HepG2 (cell line): Measurements from ENCODE around the gene SEMA3G.

Experiments
- CTCF ChIP-seq: sonication (generic); formaldehyde crosslinking; IDR thresholded peaks from 2 replicates; pipeline ENCODE4 v1.5.0; 2020; ENCODE audit warnings: mild to moderate bottlenecking, missing genetic modification reagents, moderate library complexity
- FOXO1 ChIP-seq: sonication (generic); formaldehyde crosslinking; IDR thresholded peaks from 2 replicates; pipeline ENCODE4 v1.4.0; 2020; ENCODE audit warnings: missing genetic modification reagents
- KDM1A ChIP-seq: IDR thresholded peaks from 2 replicates; pipeline ENCODE4 v1.6.1; 2016; ENCODE audit warnings: missing compliant biosample characterization
- PBX3 ChIP-seq: sonication (generic); formaldehyde crosslinking; IDR thresholded peaks from 2 replicates; pipeline ENCODE4 v1.8.1; 2023; ENCODE audit warnings: missing genetic modification reagents, inconsistent platforms, borderline replicate concordance
- ZBED4 ChIP-seq: sonication (generic); formaldehyde crosslinking; IDR thresholded peaks from 2 replicates; pipeline ENCODE4 v1.4.0; 2020; ENCODE audit warnings: missing genetic modification reagents, borderline replicate concordance
- ZNF354B ChIP-seq: sonication (generic); formaldehyde crosslinking; IDR thresholded peaks from 2 replicates; pipeline ENCODE4 v1.8.0; 2022; ENCODE audit warnings: mild to moderate bottlenecking, missing genetic modification reagents

- TF ChIP-seq ZNF354B (no peak), PBX3 (CRISPR knock-in tag) (no peak), KDM1A (CRISPR knock-in tag) (no peak), FOXO1 (CRISPR knock-in tag) (no peak), CTCF (CRISPR knock-in tag) (no peak), ZBED4 (no peak)
Observed at GRCh38 chr3:52468336-52468735, 23.4 kb upstream of the SEMA3G start.
